Measurements from ENCODE around the gene APOL2.

DNA sequence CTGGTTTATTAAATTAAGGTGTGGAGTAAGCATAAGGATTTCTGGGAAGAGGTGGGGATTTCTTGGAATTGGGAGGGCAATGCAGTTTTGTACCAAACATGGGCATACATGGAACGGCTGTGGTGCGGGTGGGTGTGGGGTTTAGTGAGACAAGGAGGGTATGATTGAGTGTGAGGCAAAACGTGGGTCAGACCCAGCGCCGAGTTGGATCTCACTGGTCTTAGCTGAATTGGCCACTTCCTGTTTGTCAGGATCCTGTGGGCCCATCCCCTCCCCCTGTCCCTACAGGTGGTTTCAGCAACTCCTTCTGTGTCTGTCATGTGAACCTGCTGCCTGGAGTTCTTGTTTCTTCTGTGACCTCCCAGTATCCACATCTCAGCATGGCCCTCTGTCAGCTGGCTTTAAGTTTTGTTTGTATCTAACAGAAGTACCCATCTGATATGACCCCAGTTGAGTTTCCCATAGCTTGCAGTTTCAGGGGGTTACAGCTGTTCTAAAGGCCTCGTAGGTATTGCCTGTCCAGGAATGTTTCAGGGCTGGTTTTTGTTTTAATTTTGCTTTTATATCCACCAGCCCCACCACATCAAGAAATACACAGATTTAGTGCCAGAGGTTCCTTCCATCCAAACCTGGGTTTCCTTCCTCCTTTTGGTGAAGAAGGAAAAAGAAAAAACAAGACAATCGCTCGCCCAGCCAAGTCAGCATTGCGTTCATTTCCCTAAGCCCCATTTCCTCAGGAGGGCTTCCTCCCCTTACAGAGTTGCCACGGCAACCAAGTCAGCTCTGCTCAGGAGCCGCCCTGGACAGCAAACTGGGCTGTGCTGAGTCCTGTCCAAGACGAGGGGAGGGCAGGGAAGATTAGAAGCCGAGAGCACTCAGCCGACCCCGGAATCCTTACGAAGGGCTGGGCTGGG, 19.6 kb upstream of the APOL2 start:
- TF ChIP-seq, protein P1, sequence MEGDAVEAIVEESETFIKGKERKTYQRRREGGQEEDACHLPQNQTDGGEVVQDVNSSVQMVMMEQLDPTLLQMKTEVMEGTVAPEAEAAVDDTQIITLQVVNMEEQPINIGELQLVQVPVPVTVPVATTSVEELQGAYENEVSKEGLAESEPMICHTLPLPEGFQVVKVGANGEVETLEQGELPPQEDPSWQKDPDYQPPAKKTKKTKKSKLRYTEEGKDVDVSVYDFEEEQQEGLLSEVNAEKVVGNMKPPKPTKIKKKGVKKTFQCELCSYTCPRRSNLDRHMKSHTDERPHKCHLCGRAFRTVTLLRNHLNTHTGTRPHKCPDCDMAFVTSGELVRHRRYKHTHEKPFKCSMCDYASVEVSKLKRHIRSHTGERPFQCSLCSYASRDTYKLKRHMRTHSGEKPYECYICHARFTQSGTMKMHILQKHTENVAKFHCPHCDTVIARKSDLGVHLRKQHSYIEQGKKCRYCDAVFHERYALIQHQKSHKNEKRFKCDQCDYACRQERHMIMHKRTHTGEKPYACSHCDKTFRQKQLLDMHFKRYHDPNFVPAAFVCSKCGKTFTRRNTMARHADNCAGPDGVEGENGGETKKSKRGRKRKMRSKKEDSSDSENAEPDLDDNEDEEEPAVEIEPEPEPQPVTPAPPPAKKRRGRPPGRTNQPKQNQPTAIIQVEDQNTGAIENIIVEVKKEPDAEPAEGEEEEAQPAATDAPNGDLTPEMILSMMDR (IDR thresholded peaks at IDR 0.05; ENCODE audit: borderline replicate concordance, extremely low read depth, low read length, poor library complexity, severe bottlenecking), result no peak
- no peak for TF ChIP-seq EZH2 (IDR thresholded peaks at IDR 0.05; ENCODE audit: borderline replicate concordance, low read depth, low read length, severe bottlenecking)
